ENCODE results near the gene SYT13.
"Not testable (repeated sequence)": the region's sequence is repeated elsewhere in the genome, so short reads cannot be mapped to it uniquely, and the experiment has no call there.

SYT13 gene

GRCh38 chr11:45270946-45271716, 15.0 kb downstream of the SYT13 start:
- DNase-seq, result no peak

- DNase-seq, result no peak
These were observed 16.5 kb downstream of the SYT13 start for GRCh38 chr11:45269678-45270077.

GRCh38 chr11:45267652-45268299, 18.4 kb downstream of the SYT13 start:
- no peak for DNase-seq

GRCh38 chr11:45267052-45267451, 19.1 kb downstream of the SYT13 start:
- DNase-seq, result no peak

- DNase-seq, result no peak
These were observed 19.5 kb downstream of the SYT13 start for GRCh38 chr11:45266676-45267020.

- DNase-seq, result no peak
These were observed 20.0 kb downstream of the SYT13 start for GRCh38 chr11:45265969-45266675.

- no peak for DNase-seq
These were observed 21.2 kb downstream of the SYT13 start for GRCh38 chr11:45264839-45265515.

GRCh38 chr11:45263773-45264172, 22.4 kb downstream of the SYT13 start:
- no peak for DNase-seq

- no peak for DNase-seq
These were observed 23.2 kb downstream of the SYT13 start for GRCh38 chr11:45262900-45263299.

GRCh38 chr11:45260071-45260470, 26.1 kb downstream of the SYT13 start:
- no peak for DNase-seq

GRCh38 chr11:45259592-45259991, 26.5 kb downstream of the SYT13 start:
- no peak for DNase-seq

GRCh38 chr11:45258982-45259530, 27.1 kb downstream of the SYT13 start:
- no peak for DNase-seq

- DNase-seq, result no peak
These were observed 32.1 kb downstream of the SYT13 start for GRCh38 chr11:45254070-45254469.

- DNase-seq, result no peak
These were observed 32.5 kb downstream of the SYT13 start for GRCh38 chr11:45253640-45254039.

- DNase-seq, result no peak
These were observed 33.3 kb downstream of the SYT13 start for GRCh38 chr11:45252877-45253276.

GRCh38 chr11:45252134-45252856, 33.8 kb downstream of the SYT13 start:
- no peak for DNase-seq

GRCh38 chr11:45250035-45250718, 36.0 kb downstream of the SYT13 start:
- DNase-seq, result no peak

- DNase-seq, result not testable (repeated sequence)
These were observed 36.8 kb downstream of the SYT13 start for GRCh38 chr11:45249372-45249771.

GRCh38 chr11:45248501-45249011, 37.6 kb downstream of the SYT13 start:
- DNase-seq, result no peak

- no peak for DNase-seq
These were observed 38.7 kb downstream of the SYT13 start for GRCh38 chr11:45247433-45247832.

- no peak for DNase-seq
These were observed 39.9 kb downstream of the SYT13 start for GRCh38 chr11:45246241-45246640.

All from AML-193 (cell line).